ENCODE results near the gene PLXDC2. TPM values are rescaled to one million over a fixed set of nuclear protein-coding genes. Genes with fewer than 3 reads are reported as not detected.

The PLXDC2 gene
- total RNA-seq, 1 donor from 2014 or later: 7.5 TPM

- DNase-seq (ENCODE audit: low read depth): no peak
- TF ChIP-seq, protein P1, sequence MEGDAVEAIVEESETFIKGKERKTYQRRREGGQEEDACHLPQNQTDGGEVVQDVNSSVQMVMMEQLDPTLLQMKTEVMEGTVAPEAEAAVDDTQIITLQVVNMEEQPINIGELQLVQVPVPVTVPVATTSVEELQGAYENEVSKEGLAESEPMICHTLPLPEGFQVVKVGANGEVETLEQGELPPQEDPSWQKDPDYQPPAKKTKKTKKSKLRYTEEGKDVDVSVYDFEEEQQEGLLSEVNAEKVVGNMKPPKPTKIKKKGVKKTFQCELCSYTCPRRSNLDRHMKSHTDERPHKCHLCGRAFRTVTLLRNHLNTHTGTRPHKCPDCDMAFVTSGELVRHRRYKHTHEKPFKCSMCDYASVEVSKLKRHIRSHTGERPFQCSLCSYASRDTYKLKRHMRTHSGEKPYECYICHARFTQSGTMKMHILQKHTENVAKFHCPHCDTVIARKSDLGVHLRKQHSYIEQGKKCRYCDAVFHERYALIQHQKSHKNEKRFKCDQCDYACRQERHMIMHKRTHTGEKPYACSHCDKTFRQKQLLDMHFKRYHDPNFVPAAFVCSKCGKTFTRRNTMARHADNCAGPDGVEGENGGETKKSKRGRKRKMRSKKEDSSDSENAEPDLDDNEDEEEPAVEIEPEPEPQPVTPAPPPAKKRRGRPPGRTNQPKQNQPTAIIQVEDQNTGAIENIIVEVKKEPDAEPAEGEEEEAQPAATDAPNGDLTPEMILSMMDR (IDR thresholded peaks at IDR 0.05; ENCODE audit: insufficient read depth, low read length, poor library complexity, severe bottlenecking): no peak
- Histone ChIP-seq H3K27me3 (ENCODE audit: control insufficient read depth, insufficient read depth, low read length) (no peaks in the 10 kb centered on the region), H3K4me3 (ENCODE audit: low read depth, low read length) (no peak overlapping the region), H3K36me3 (ENCODE audit: control insufficient read depth, insufficient read depth, low read length) (no peaks in the 10 kb centered on the region)
Observed at GRCh38 chr10:20108021-20108420, 291.8 kb downstream of the PLXDC2 start.

- Histone ChIP-seq H3K27me3 (ENCODE audit: control insufficient read depth, insufficient read depth, low read length) (no peaks in the 10 kb centered on the region), H3K4me3 (ENCODE audit: low read depth, low read length) (no peak overlapping the region), H3K36me3 (ENCODE audit: control insufficient read depth, insufficient read depth, low read length) (no peaks in the 10 kb centered on the region)
- TF ChIP-seq, protein P1 (IDR thresholded peaks at IDR 0.05; ENCODE audit: insufficient read depth, low read length, poor library complexity, severe bottlenecking): no peak
- DNase-seq (ENCODE audit: low read depth): no peak
Observed at GRCh38 chr10:20109613-20110012, 293.4 kb downstream of the PLXDC2 start.

- H3K36me3 ChIP-seq (ENCODE audit: control insufficient read depth, insufficient read depth, low read length): no peaks in the 10 kb centered on the region
- TF ChIP-seq, protein P1 (IDR thresholded peaks at IDR 0.05; ENCODE audit: insufficient read depth, low read length, poor library complexity, severe bottlenecking): no peak
- H3K27me3 ChIP-seq (ENCODE audit: control insufficient read depth, insufficient read depth, low read length): no peaks in the 10 kb centered on the region
- no peak for DNase-seq (ENCODE audit: low read depth)
- no peak overlapping the region for H3K4me3 ChIP-seq (ENCODE audit: low read depth, low read length)
Observed at GRCh38 chr10:20110125-20111100, 294.2 kb downstream of the PLXDC2 start.

- TF ChIP-seq, protein P1 (IDR thresholded peaks at IDR 0.05; ENCODE audit: insufficient read depth, low read length, poor library complexity, severe bottlenecking): no peak
- DNase-seq (ENCODE audit: low read depth): no peak
- no peak overlapping the region for H3K4me3 ChIP-seq (ENCODE audit: low read depth, low read length)
- no peaks in the 10 kb centered on the region for H3K36me3 ChIP-seq (ENCODE audit: control insufficient read depth, insufficient read depth, low read length)
- H3K27me3 ChIP-seq (ENCODE audit: control insufficient read depth, insufficient read depth, low read length): no peaks in the 10 kb centered on the region
Observed at GRCh38 chr10:20114179-20114578, 297.9 kb downstream of the PLXDC2 start.

GRCh38 chr10:20115894-20116293 is 299.7 kb downstream of the PLXDC2 start:
- Histone ChIP-seq H3K4me3 (ENCODE audit: low read depth, low read length) (no peak overlapping the region), H3K27me3 (ENCODE audit: control insufficient read depth, insufficient read depth, low read length) (no peaks in the 10 kb centered on the region), H3K36me3 (ENCODE audit: control insufficient read depth, insufficient read depth, low read length) (no peaks in the 10 kb centered on the region)
- TF ChIP-seq, protein P1 (IDR thresholded peaks at IDR 0.05; ENCODE audit: insufficient read depth, low read length, poor library complexity, severe bottlenecking): no peak
- DNase-seq (ENCODE audit: low read depth): no peak
